HG03460 (cell line): ENCODE data around the gene DNAJC12.
"Not testable (repeated sequence)": the region's sequence is repeated elsewhere in the genome, so short reads cannot be mapped to it uniquely, and the experiment has no call there.

Experiments
- ATAC-seq: cut with Tn5 transposase; IDR thresholded peaks from one replicate; pipeline ENCODE4 v1.9.1; 2021; ENCODE audit not compliant: unreplicated experiment

DNAJC12 gene

GRCh38 chr10:67767244-67767643 lies 70.7 kb downstream of the DNAJC12 start:
- ATAC-seq, result no peak

DNA sequence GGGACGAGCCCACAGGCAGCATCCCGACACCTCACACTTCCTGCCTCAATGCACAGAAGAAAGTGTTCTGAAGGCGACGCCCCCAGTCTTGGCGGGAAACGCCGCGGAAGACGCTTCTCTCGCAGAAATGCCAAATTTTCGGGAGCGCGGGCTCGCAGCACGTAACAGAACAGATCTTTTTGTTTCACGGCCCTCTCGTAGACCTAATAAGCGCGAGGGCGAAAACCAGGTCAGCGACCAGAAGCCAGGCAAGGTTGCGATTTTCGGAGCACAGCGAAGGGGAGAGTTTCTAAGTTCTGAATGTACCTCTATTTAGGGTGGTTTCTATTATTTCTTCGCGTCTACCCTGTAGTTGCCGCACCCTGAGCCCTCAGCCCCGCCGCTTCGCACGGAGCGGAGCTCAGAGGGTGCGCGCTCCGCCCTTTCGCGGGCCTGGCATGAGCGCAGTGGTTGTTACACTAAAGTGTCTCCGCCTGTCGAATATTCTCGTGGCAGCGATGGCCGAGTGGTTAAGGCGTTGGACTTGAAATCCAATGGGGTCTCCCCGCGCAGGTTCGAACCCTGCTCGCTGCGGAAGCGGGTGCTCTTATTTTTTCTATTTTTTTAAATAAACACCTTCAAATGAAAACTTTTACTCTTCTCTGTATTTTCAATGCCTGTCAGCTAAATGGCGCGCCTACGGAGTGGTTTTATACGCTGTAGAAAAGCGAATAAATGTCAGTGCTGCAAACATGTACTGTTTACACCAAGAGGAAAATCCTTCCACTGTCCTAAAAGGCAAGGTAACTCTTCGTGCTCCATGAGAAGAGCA lies 73.8 kb downstream of the DNAJC12 start:
- peak; percentile 77 for ATAC-seq

GRCh38 chr10:67763499-67764011 lies 74.4 kb downstream of the DNAJC12 start:
- ATAC-seq, result peak; percentile 28

DNA sequence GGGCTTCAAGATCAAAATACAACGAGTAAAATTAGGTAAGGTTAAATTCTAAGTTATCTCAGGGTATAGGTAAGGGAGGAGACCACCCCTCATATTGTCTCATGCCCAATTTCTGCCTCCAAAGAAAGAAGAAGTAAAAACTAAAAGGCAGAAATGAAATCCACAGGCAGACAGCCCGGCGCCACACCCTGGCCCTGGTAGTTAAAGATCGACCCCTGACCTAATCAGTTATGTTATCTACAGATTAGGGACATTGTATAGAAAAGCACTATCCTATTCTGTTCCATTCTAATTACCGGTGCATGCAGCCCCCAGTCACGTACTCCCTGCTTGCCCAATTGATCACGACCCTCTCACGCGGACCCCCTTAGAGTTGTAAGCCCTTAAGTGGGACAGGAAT lies 75.4 kb downstream of the DNAJC12 start:
- not testable (repeated sequence) for ATAC-seq

- ATAC-seq, result no peak
Measured at GRCh38 chr10:67760272-67760671, 77.7 kb downstream of the DNAJC12 start.
